Endodermal cell (in vitro differentiated cells): ENCODE results near the gene TRNT1. TPM values are rescaled to one million over a fixed set of nuclear protein-coding genes. Genes with fewer than 3 reads are reported as not detected.

Experiments
- DNase-seq: peaks from one replicate; pipeline ENCODE4 v3.0.0-alpha.2; 2017
- H3K27ac ChIP-seq: 2 replicates; pipeline ENCODE4 v1.5.1; 2013; ENCODE audit warnings: mild to moderate bottlenecking, low read depth, low read length, moderate library complexity
- H3K27me3 ChIP-seq: 2 replicates; pipeline ENCODE4 v1.6.1; 2013; ENCODE audit warnings: mild to moderate bottlenecking, low read length, moderate library complexity; ENCODE audit not compliant: insufficient read depth, control insufficient read depth, poor library complexity, severe bottlenecking
- H3K36me3 ChIP-seq: 2 replicates; pipeline ENCODE4 v1.7.0; 2013; ENCODE audit warnings: mild to moderate bottlenecking, low read length, moderate library complexity; ENCODE audit not compliant: control insufficient read depth, insufficient read depth
- H3K4me1 ChIP-seq: one replicate; pipeline ENCODE4 v1.7.0; 2013; ENCODE audit warnings: low read length; ENCODE audit not compliant: control insufficient read depth, insufficient read depth
- H3K4me3 ChIP-seq: 2 replicates; pipeline ENCODE4 v1.5.1; 2013; ENCODE audit warnings: mild to moderate bottlenecking, low read length, moderate library complexity
- H3K9ac ChIP-seq: 2 replicates; pipeline ENCODE4 v1.6.1; 2013; ENCODE audit warnings: mild to moderate bottlenecking, low read length, moderate library complexity; ENCODE audit not compliant: poor library complexity, severe bottlenecking; ENCODE audit errors: extremely low read depth
- H3K9me3 ChIP-seq: 2 replicates; pipeline ENCODE4 v1.6.1; 2013; ENCODE audit warnings: mild to moderate bottlenecking, low read length, moderate library complexity; ENCODE audit not compliant: control insufficient read depth
- H3K27ac Mint-ChIP-seq: 2 replicates; pipeline ENCODE4 v1.8.0; 2020; ENCODE audit warnings: mixed read lengths
- H3K27me3 Mint-ChIP-seq: 2 replicates; pipeline ENCODE4 v1.8.0; 2021; ENCODE audit warnings: mild to moderate bottlenecking, mixed read lengths; ENCODE audit not compliant: insufficient read depth
- H3K36me3 Mint-ChIP-seq: 2 replicates; pipeline ENCODE4 v1.8.0; 2020; ENCODE audit warnings: low read depth, mixed read lengths
- H3K4me1 Mint-ChIP-seq: 2 replicates; pipeline ENCODE4 v1.8.0; 2020; ENCODE audit warnings: mixed read lengths
- H3K4me3 Mint-ChIP-seq: 2 replicates; pipeline ENCODE4 v1.8.0; 2020; ENCODE audit warnings: mild to moderate bottlenecking, moderate library complexity, mixed read lengths
- H3K9me3 Mint-ChIP-seq: 2 replicates; pipeline ENCODE4 v1.8.0; 2020; ENCODE audit warnings: mild to moderate bottlenecking, mixed read lengths
- CTCF ChIP-seq: fragments of 200-600 bp; sonication (generic); conservative IDR thresholded peaks from 2 replicates; pipeline ENCODE4 v1.5.0; 2021; ENCODE audit warnings: antibody characterized with exemption, mild to moderate bottlenecking
- WGBS, 2 experiments: methylation state at CpG; one replicate each; pipeline versions ENCODE4 v1.1.5 to v1.1.7; 2013; ENCODE audit warnings: missing lambda C conversion rate in 2 of 2, mixed read lengths in 1 of 2; ENCODE audit not compliant: insufficient coverage in 1 of 2, insufficient read length in 1 of 2; 5-methylcytosine and 5-hydroxymethylcytosine counted together
- total RNA-seq, 2 donors: library from RNA; stranded (reverse); fragmentation: NEBNext Ultra II Directional in 1 of 2; extraction: Animal tissue kit (Norgen Biotek cat#: 25700) in 1 of 2; gene quantifications; 2 replicates in 1 of 2; 3 replicates in 1 of 2; pipeline ENCODE4 v1.2.1, GENCODE V29; 2021

The TRNT1 gene
- total RNA-seq, 2 donors from 2014 or later: 31.8 to 33.5 TPM

- H3K4me3 Mint-ChIP-seq: no peak overlapping the region
- H3K4me1 Mint-ChIP-seq: peaks cover 6% of the 10 kb centered on the region
- no peaks in the 10 kb centered on the region for H3K36me3 Mint-ChIP-seq
- TF ChIP-seq CTCF: no peak
- no peak for DNase-seq
- no peak overlapping the region for H3K4me3 ChIP-seq
- H3K9me3 ChIP-seq: no peaks in the 10 kb centered on the region
- H3K27me3 Mint-ChIP-seq: peaks cover 6% of the 10 kb centered on the region
- WGBS, 2 experiments: 90 to 100% methylated on average over 4 to 6 of the region's 6 CpGs
- H3K9me3 Mint-ChIP-seq: no peaks in the 10 kb centered on the region
- H3K27ac Mint-ChIP-seq: no peak overlapping the region
- H3K36me3 ChIP-seq: no peaks in the 10 kb centered on the region
- no peak overlapping the region for H3K9ac ChIP-seq
- H3K27me3 ChIP-seq: no peaks in the 10 kb centered on the region
- H3K4me1 ChIP-seq: peaks cover 4% of the 10 kb centered on the region
- no peak overlapping the region for H3K27ac ChIP-seq
Measured at GRCh38 chr3:3101660-3102458, 24.9 kb upstream of the TRNT1 start.

- Mint-ChIP-seq H3K4me1 (peaks cover 1% of the 10 kb centered on the region), H3K27ac (no peak overlapping the region), H3K9me3 (no peaks in the 10 kb centered on the region), H3K36me3 (no peaks in the 10 kb centered on the region), H3K4me3 (no peak overlapping the region), H3K27me3 (peaks cover 6% of the 10 kb centered on the region)
- H3K27ac ChIP-seq: no peak overlapping the region
- WGBS, 2 experiments: 89 to 96% methylated on average over 4 to 6 of the region's 6 CpGs
- H3K9ac ChIP-seq: no peak overlapping the region
- DNase-seq: no peak
- TF ChIP-seq CTCF: no peak
- H3K27me3 ChIP-seq: peaks cover 6% of the 10 kb centered on the region
- H3K4me3 ChIP-seq: no peak overlapping the region
- H3K4me1 ChIP-seq: no peaks in the 10 kb centered on the region
- H3K36me3 ChIP-seq: no peaks in the 10 kb centered on the region
- H3K9me3 ChIP-seq: no peaks in the 10 kb centered on the region
Measured at GRCh38 chr3:3102751-3103150, 24.0 kb upstream of the TRNT1 start.

GRCh38 chr3:3105246-3105645, 21.5 kb upstream of the TRNT1 start:
- Histone ChIP-seq H3K4me3 (no peak overlapping the region), H3K9me3 (no peaks in the 10 kb centered on the region), H3K36me3 (no peaks in the 10 kb centered on the region), H3K27me3 (peaks cover 22% of the 10 kb centered on the region), H3K9ac (no peak overlapping the region), H3K27ac (no peak overlapping the region), H3K4me1 (peaks cover 3% of the 10 kb centered on the region)
- H3K9me3 Mint-ChIP-seq: no peaks in the 10 kb centered on the region
- DNase-seq: no peak
- WGBS, 2 experiments: 91 to 100% methylated on average over 1 to 3 of the region's 3 CpGs
- peaks cover 13% of the 10 kb centered on the region for H3K4me1 Mint-ChIP-seq
- no peak for TF ChIP-seq CTCF
- H3K27ac Mint-ChIP-seq: no peak overlapping the region
- H3K4me3 Mint-ChIP-seq: no peak overlapping the region
- H3K36me3 Mint-ChIP-seq: no peaks in the 10 kb centered on the region
- peaks cover 16% of the 10 kb centered on the region for H3K27me3 Mint-ChIP-seq
